HG02571 (cell line): Measurements from ENCODE around the gene FAM83B.
"Not testable (repeated sequence)": the region's sequence is repeated elsewhere in the genome, so short reads cannot be mapped to it uniquely, and the experiment has no call there.

Experiments
- ATAC-seq: cut with Tn5 transposase; IDR thresholded peaks from one replicate; pipeline ENCODE4 v1.9.1; 2021; ENCODE audit warnings: mild to moderate bottlenecking, moderate library complexity; ENCODE audit not compliant: unreplicated experiment

Gene FAM83B

GRCh38 chr6:54846243-54846856, at the start of gene FAM83B:
FAM83B (plus strand) TSS chr6:54846771; CDS start chr6:54870247, 23,476 bp downstream.
- ATAC-seq, result no peak

GRCh38 chr6:54796918-54797317, 49.7 kb upstream of the FAM83B start:
- not testable (repeated sequence) for ATAC-seq

- ATAC-seq, result no peak
Measured at GRCh38 chr6:54800050-54800600, 46.4 kb upstream of the FAM83B start.

- ATAC-seq, result no peak
Measured at GRCh38 chr6:54801244-54801643, 45.3 kb upstream of the FAM83B start.

GRCh38 chr6:54801669-54802068, 44.9 kb upstream of the FAM83B start:
- ATAC-seq, result no peak

GRCh38 chr6:54802775-54803634, 43.6 kb upstream of the FAM83B start:
- no peak for ATAC-seq

- no peak for ATAC-seq
Measured at GRCh38 chr6:54805077-54805476, 41.5 kb upstream of the FAM83B start.

GRCh38 chr6:54810147-54810546, 36.4 kb upstream of the FAM83B start:
- ATAC-seq, result no peak

GRCh38 chr6:54813892-54814291, 32.7 kb upstream of the FAM83B start:
- no peak for ATAC-seq

- no peak for ATAC-seq
Measured at GRCh38 chr6:54817236-54817635, 29.3 kb upstream of the FAM83B start.

- ATAC-seq, result no peak
Measured at GRCh38 chr6:54817834-54818233, 28.7 kb upstream of the FAM83B start.

- ATAC-seq, result not testable (repeated sequence)
Measured at GRCh38 chr6:54824225-54824624, 22.3 kb upstream of the FAM83B start.

GRCh38 chr6:54827010-54827409, 19.6 kb upstream of the FAM83B start:
- ATAC-seq, result no peak

GRCh38 chr6:54830216-54830615, 16.4 kb upstream of the FAM83B start:
- no peak for ATAC-seq

GRCh38 chr6:54835176-54835575, 11.4 kb upstream of the FAM83B start:
- no peak for ATAC-seq

- no peak for ATAC-seq
Measured at GRCh38 chr6:54846857-54847674, 495 bp downstream of the FAM83B start.

GRCh38 chr6:54847799-54848597, 1.4 kb downstream of the FAM83B start:
- ATAC-seq, result no peak

- ATAC-seq, result no peak
Measured at GRCh38 chr6:54850114-54850513, 3.5 kb downstream of the FAM83B start.

GRCh38 chr6:54856129-54856528, 9.6 kb downstream of the FAM83B start:
- no peak for ATAC-seq

- ATAC-seq, result no peak
Measured at GRCh38 chr6:54860132-54860531, 13.6 kb downstream of the FAM83B start.
